Lower lobe of right lung (tissue), 2 donors: ENCODE measurements around the gene DUSP16. TPM values are rescaled to one million over a fixed set of nuclear protein-coding genes. Genes with fewer than 3 reads are reported as not detected.
"Not testable (repeated sequence)": the region's sequence is repeated elsewhere in the genome, so short reads cannot be mapped to it uniquely, and the experiment has no call there.

Experiments
- ATAC-seq, 2 donors: fragments of 200-7000 bp; cut with Tn5 transposase; one replicate each; pipeline ENCODE4 v1.9.1; 2020 to 2022; ENCODE audit warnings: mild to moderate bottlenecking in 2 of 2, moderate library complexity in 2 of 2
- DNase-seq: peaks from one replicate; pipeline ENCODE4 v3.0.0-alpha.2; 2020
- H3K27ac ChIP-seq: fragments of 200-600 bp; one replicate; pipeline ENCODE4 v1.8.0; 2022
- H3K27me3 ChIP-seq: fragments of 200-600 bp; one replicate; pipeline ENCODE4 v1.8.0; 2022; ENCODE audit warnings: low read depth
- H3K36me3 ChIP-seq: fragments of 200-600 bp; one replicate; pipeline ENCODE4 v1.8.0; 2022; ENCODE audit warnings: mild to moderate bottlenecking
- H3K4me1 ChIP-seq: fragments of 200-600 bp; one replicate; pipeline ENCODE4 v1.8.0; 2022
- H3K4me3 ChIP-seq: fragments of 200-600 bp; one replicate; pipeline ENCODE4 v1.8.0; 2022; ENCODE audit warnings: mild to moderate bottlenecking
- H3K9me3 ChIP-seq: fragments of 200-600 bp; one replicate; pipeline ENCODE4 v1.8.0; 2022
- intact Hi-C: fragments of 100-400 bp; cut with DNase I; formaldehyde crosslinking; loops from one replicate; pipeline ENCODE4 v1.11.0; 2022
- total RNA-seq: library from RNA; stranded (reverse); fragmentation: NEBNext Ultra II Directional; extraction: Animal tissue kit (Norgen Biotek cat#: 25700); gene quantifications from one replicate; pipeline ENCODE4 v1.2.1, GENCODE V29; 2021
- TF ChIP-seq, protein P1 (sequence below): fragments of 200-600 bp; IDR thresholded peaks from one replicate; pipeline ENCODE4 v1.8.0; 2022; ENCODE audit warnings: antibody characterized with exemption, mild to moderate bottlenecking
- donor health status: DM: no; HTN: yes; CAD: no; lungs with severe emphysema.

The DUSP16 gene
- total RNA-seq, 1 donor from 2014 or later = 44.0 TPM

GRCh38 chr12:12582193-12582881 is 19.7 kb upstream of the DUSP16 start:
- Histone ChIP-seq H3K27me3 (no peaks in the 10 kb centered on the region), H3K27ac (peak overlapping the region; percentile 48), H3K9me3 (no peaks in the 10 kb centered on the region), H3K4me1 (peaks cover 13% of the 10 kb centered on the region), H3K4me3 (no peak overlapping the region), H3K36me3 (no peaks in the 10 kb centered on the region)
- intact Hi-C loops = no loop called here
- ATAC-seq (peak in 1 of 2 donors; percentile 6), DNase-seq (no peak)
- TF ChIP-seq, protein P1, sequence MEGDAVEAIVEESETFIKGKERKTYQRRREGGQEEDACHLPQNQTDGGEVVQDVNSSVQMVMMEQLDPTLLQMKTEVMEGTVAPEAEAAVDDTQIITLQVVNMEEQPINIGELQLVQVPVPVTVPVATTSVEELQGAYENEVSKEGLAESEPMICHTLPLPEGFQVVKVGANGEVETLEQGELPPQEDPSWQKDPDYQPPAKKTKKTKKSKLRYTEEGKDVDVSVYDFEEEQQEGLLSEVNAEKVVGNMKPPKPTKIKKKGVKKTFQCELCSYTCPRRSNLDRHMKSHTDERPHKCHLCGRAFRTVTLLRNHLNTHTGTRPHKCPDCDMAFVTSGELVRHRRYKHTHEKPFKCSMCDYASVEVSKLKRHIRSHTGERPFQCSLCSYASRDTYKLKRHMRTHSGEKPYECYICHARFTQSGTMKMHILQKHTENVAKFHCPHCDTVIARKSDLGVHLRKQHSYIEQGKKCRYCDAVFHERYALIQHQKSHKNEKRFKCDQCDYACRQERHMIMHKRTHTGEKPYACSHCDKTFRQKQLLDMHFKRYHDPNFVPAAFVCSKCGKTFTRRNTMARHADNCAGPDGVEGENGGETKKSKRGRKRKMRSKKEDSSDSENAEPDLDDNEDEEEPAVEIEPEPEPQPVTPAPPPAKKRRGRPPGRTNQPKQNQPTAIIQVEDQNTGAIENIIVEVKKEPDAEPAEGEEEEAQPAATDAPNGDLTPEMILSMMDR = no peak

GRCh38 chr12:12580716-12581115 is 18.1 kb upstream of the DUSP16 start:
- peaks cover 13% of the 10 kb centered on the region for H3K4me1 ChIP-seq
- DNase-seq, H3K36me3 ChIP-seq, ATAC-seq, intact Hi-C loops, H3K27me3 ChIP-seq, H3K4me3 ChIP-seq, H3K27ac ChIP-seq, H3K9me3 ChIP-seq: not testable (repeated sequence)

DNA sequence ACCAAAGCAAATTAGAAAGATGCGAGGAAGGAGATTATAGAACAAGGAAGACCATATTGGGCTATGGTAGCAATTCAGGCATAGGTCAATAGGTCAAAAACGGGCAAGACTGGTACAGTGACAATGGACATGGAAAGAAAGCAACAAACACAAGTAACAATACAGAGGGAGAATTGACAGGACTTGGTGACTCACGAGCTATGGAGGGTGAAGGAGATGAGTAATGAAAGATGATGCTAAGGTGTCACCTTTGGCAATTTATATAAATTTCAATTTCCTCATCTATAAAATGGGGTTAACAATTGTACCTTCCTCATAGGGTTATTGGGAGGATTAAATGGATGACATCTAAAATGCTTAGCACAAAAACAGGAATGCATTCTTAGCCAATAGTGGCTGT is 15.1 kb upstream of the DUSP16 start:
- Histone ChIP-seq H3K27ac (no peak overlapping the region), H3K4me3 (no peak overlapping the region), H3K9me3 (no peaks in the 10 kb centered on the region), H3K4me1 (no peaks in the 10 kb centered on the region), H3K36me3 (no peaks in the 10 kb centered on the region), H3K27me3 (no peaks in the 10 kb centered on the region)
- intact Hi-C loops = no loop called here
- DNase-seq (no peak), ATAC-seq (no peak)
- TF ChIP-seq, protein P1 = no peak

GRCh38 chr12:12572659-12573058 is 10.0 kb upstream of the DUSP16 start:
- TF ChIP-seq, protein P1 = no peak
- ATAC-seq (no peak), DNase-seq (no peak)
- Histone ChIP-seq H3K36me3 (no peaks in the 10 kb centered on the region), H3K27me3 (no peaks in the 10 kb centered on the region), H3K4me1 (no peaks in the 10 kb centered on the region), H3K4me3 (no peak overlapping the region), H3K27ac (no peak overlapping the region), H3K9me3 (no peaks in the 10 kb centered on the region)
- intact Hi-C loops = no loop called here

DNA sequence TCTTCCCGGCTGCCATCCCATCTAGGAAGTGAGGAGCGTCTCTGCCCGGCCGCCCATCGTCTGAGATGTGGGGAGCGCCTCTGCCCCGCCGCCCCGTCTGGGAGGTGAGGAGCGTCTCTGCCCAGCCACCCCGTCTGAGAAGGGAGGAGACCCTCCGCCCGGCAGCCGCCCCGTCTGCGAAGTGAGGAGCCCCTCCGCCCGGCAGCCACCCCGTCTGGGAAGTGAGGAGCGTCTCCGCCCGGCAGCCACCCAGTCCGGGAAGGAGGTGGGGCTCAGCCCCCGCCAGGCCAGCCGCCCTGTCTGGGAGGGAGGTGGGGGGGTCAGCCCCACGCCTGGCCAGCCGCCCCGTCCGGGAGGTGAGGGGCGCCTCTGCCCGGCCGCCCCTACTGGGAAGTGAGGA is 3.3 kb upstream of the DUSP16 start:
- not testable (repeated sequence) for H3K27ac ChIP-seq, H3K36me3 ChIP-seq, DNase-seq, H3K27me3 ChIP-seq, H3K9me3 ChIP-seq, ATAC-seq, H3K4me3 ChIP-seq
- intact Hi-C loops = loop anchor here (10.0 kb wide), 1 partner anchor 191 kb away; no protein-coding TSS in a partner anchor
- peaks cover 11% of the 10 kb centered on the region for H3K4me1 ChIP-seq

DNA sequence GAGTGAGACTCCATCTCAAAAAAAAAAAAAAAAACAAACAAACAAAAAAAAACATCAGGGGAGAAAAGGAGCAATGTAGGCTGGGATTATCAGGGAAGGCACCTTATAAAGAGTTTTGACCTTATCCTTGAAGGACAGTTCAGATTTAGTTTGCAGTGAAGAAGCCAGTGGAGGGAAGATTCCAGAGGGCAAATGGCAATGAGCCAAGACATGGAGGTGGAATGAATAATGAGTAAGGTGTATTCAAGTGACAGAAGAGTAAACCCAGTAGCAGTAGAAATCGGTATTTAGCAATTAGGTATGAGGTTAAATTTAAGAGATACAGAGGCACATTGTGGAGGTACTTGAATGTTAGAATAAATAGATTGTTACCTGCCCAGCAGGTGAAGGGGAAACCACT is 2.2 kb upstream of the DUSP16 start:
- no peaks in the 10 kb centered on the region for H3K9me3 ChIP-seq
- H3K27ac ChIP-seq = no peak overlapping the region
- intact Hi-C loops = loop anchor here (10.0 kb wide), 1 partner anchor 190 kb away; no protein-coding TSS in a partner anchor
- ATAC-seq (no peak), DNase-seq (no peak)
- TF ChIP-seq, protein P1 = no peak
- peaks cover 18% of the 10 kb centered on the region for H3K4me1 ChIP-seq
- no peaks in the 10 kb centered on the region for H3K27me3 ChIP-seq
- no peaks in the 10 kb centered on the region for H3K36me3 ChIP-seq
- no peak overlapping the region for H3K4me3 ChIP-seq
